A673 (cell line): Measurements from ENCODE around the gene EEF1A2.

Experiments
- CTCF ChIP-seq: fragments of 300-800, 200-600 bp; sonication (generic); conservative IDR thresholded peaks from 2 replicates; pipeline ENCODE4 v1.5.1; 2017; ENCODE audit warnings: low read depth, mild to moderate bottlenecking, antibody characterized with exemption, low read length, moderate library complexity, mixed read lengths
- EZH2 ChIP-seq: fragments of 200-600 bp; sonication (generic); IDR thresholded peaks from 2 replicates; pipeline ENCODE4 v1.6.1; 2017; ENCODE audit warnings: borderline replicate concordance, low read depth, mild to moderate bottlenecking, mixed read lengths, antibody characterized with exemption, low read length; ENCODE audit not compliant: poor library complexity, severe bottlenecking

GRCh38 chr20:63465380-63466249 is 33.3 kb downstream of the EEF1A2 start:
- TF ChIP-seq CTCF (no peak), EZH2 (no peak)
